H1 (cell line): ENCODE data around the gene DNM1L. TPM values are rescaled to one million over a fixed set of nuclear protein-coding genes. Genes with fewer than 3 reads are reported as not detected.

Experiments used
- CTCF ChIA-PET: fragments of 300-600 bp; sonication (Branson Sonifier 250); formaldehyde crosslinking; loops from one replicate; lab custom pipeline; 2021; ENCODE audit not compliant: partially characterized antibody; lab: Charles Lee
- POLR2A ChIA-PET: fragments of 300-600 bp; sonication (Branson Sonifier 250); formaldehyde crosslinking; loops from one replicate; lab custom pipeline; 2021; ENCODE audit warnings: inconsistent platforms; ENCODE audit not compliant: partially characterized antibody; lab: Charles Lee
- DNase-seq, 2 experiments: peaks; one replicate each; pipeline versions ENCODE4 v3.0.0 to v3.0.0-alpha.2; 2010 to 2022; ENCODE audit warnings: low spot score in 2 of 2, low read depth in 1 of 2, mixed read lengths in 1 of 2
- FAIRE-seq: peaks from 2 replicates; lab custom pipeline; 2011; peaks lifted over from hg19 to GRCh38; lab: Jason Lieb, UNC
- H2AFZ ChIP-seq: 2 replicates; pipeline ENCODE4 v1.8.1; 2012; ENCODE audit warnings: low read length, inconsistent platforms
- H2AK5ac ChIP-seq: 2 replicates; pipeline ENCODE4 v1.6.1; 2013; ENCODE audit warnings: low read depth, low read length
- H2BK120ac ChIP-seq: replicated peaks from 2 replicates; pipeline ENCODE3; 2013; ENCODE audit warnings: low read depth, low read length, inconsistent platforms
- H2BK12ac ChIP-seq: 2 replicates; pipeline ENCODE4 v1.6.1; 2013; ENCODE audit warnings: low read depth, low read length
- H2BK15ac ChIP-seq: 2 replicates; pipeline ENCODE4 v1.6.1; 2013; ENCODE audit warnings: low read length
- H2BK20ac ChIP-seq: 2 replicates; pipeline ENCODE4 v1.6.1; 2013; ENCODE audit warnings: low read length
- H2BK5ac ChIP-seq: 2 replicates; pipeline ENCODE4 v1.6.1; 2013; ENCODE audit warnings: low read depth, low read length
- H3K14ac ChIP-seq: 2 replicates; pipeline ENCODE4 v1.6.1; 2013; ENCODE audit warnings: inconsistent platforms; ENCODE audit not compliant: insufficient read length
- H3K18ac ChIP-seq: 2 replicates; pipeline ENCODE4 v1.6.1; 2013; ENCODE audit warnings: low read length; ENCODE audit errors: extremely low read depth
- H3K23ac ChIP-seq: 2 replicates; pipeline ENCODE4 v1.6.1; 2013; ENCODE audit warnings: inconsistent platforms; ENCODE audit not compliant: insufficient read length
- H3K23me2 ChIP-seq: 2 replicates; pipeline ENCODE4 v1.6.1; 2013; ENCODE audit warnings: low read depth, low read length
- H3K27ac ChIP-seq: 2 replicates; pipeline ENCODE4 v1.6.1; 2011; ENCODE audit warnings: low read depth, low read length, inconsistent platforms
- H3K27me3 ChIP-seq, 4 experiments: replicated peaks in 1 of 4; 1 replicate in 1 of 4; 2 replicates in 3 of 4; pipeline versions ENCODE4 v1.6.1 to v1.8.1; 2011 to 2013; ENCODE audit warnings: low read length in 3 of 4, mild to moderate bottlenecking in 3 of 4, inconsistent platforms in 2 of 4, mixed read lengths in 2 of 4, moderate library complexity in 1 of 4; ENCODE audit not compliant: control insufficient read depth in 3 of 4, insufficient read depth in 3 of 4; ENCODE audit errors: extremely low read depth in 1 of 4
- H3K36me3 ChIP-seq, 4 experiments: 2 replicates each; pipeline versions ENCODE4 v1.6.1 to v1.8.1; 2011 to 2013; ENCODE audit warnings: mild to moderate bottlenecking in 4 of 4, low read length in 3 of 4, moderate library complexity in 2 of 4, control low read depth in 1 of 4, inconsistent platforms in 1 of 4; ENCODE audit not compliant: insufficient read depth in 4 of 4, control insufficient read depth in 2 of 4
- H3K4ac ChIP-seq: replicated peaks from 2 replicates; pipeline ENCODE3; 2013; ENCODE audit warnings: low read length, low read depth, mixed read lengths, inconsistent platforms; ENCODE audit not compliant: insufficient read length
- H3K4me1 ChIP-seq, 4 experiments: replicated peaks in 1 of 4; 1 replicate in 1 of 4; 2 replicates in 3 of 4; pipeline versions ENCODE4 v1.6.1 to v1.8.1; 2011 to 2013; ENCODE audit warnings: low read length in 3 of 4, inconsistent platforms in 2 of 4, mixed read lengths in 1 of 4; ENCODE audit not compliant: insufficient read depth in 4 of 4, control insufficient read depth in 3 of 4
- H3K4me2 ChIP-seq, 2 experiments: 2 replicates each; pipeline versions ENCODE4 v1.6.1 to v1.8.1; 2011 to 2013; ENCODE audit warnings: low read depth in 2 of 2, low read length in 2 of 2, control low read depth in 1 of 2, inconsistent platforms in 1 of 2, mild to moderate bottlenecking in 1 of 2; ENCODE audit not compliant: insufficient read depth in 1 of 2
- H3K4me3 ChIP-seq, 4 experiments: fragments of 200-600, 300-600 bp in 1 of 4; sonication (generic), shearing (Covaris generic), sonication (Bioruptor Twin) in 1 of 4; 2 replicates each; pipeline versions ENCODE4 v1.5.1 to v1.8.1; 2011 to 2016; ENCODE audit warnings: low read length in 4 of 4, low read depth in 3 of 4, control low read depth in 2 of 4, inconsistent platforms in 2 of 4, mild to moderate bottlenecking in 2 of 4, mixed read lengths in 1 of 4, moderate library complexity in 1 of 4; ENCODE audit not compliant: insufficient read depth in 2 of 4; ENCODE audit errors: extremely low read depth in 1 of 4
- H3K56ac ChIP-seq: replicated peaks from 2 replicates; pipeline ENCODE3; 2013; ENCODE audit warnings: low read depth, mild to moderate bottlenecking, mixed read lengths, low read length, inconsistent platforms; ENCODE audit not compliant: insufficient read length
- H3K79me1 ChIP-seq: 2 replicates; pipeline ENCODE4 v1.6.1; 2013; ENCODE audit warnings: low read depth, low read length, control low read depth
- H3K79me2 ChIP-seq, 2 experiments: 2 replicates each; pipeline versions ENCODE4 v1.6.1 to v1.8.1; 2012 to 2013; ENCODE audit warnings: low read length in 2 of 2, mild to moderate bottlenecking in 2 of 2, inconsistent platforms in 1 of 2; ENCODE audit not compliant: insufficient read depth in 2 of 2, control insufficient read depth in 1 of 2
- H3K9ac ChIP-seq, 4 experiments: replicated peaks in 1 of 4; 1 replicate in 1 of 4; 2 replicates in 3 of 4; pipeline versions ENCODE4 v1.6.1 to v1.8.1; 2011 to 2013; ENCODE audit warnings: low read depth in 3 of 4, low read length in 3 of 4, control low read depth in 2 of 4, mild to moderate bottlenecking in 2 of 4, moderate library complexity in 2 of 4, inconsistent platforms in 1 of 4; ENCODE audit errors: extremely low read depth in 1 of 4
- H3K9me3 ChIP-seq, 2 experiments: 2 replicates each; pipeline versions ENCODE4 v1.6.1 to v1.8.1; 2012 to 2013; ENCODE audit warnings: mild to moderate bottlenecking in 2 of 2, moderate library complexity in 2 of 2, control low read depth in 1 of 2, inconsistent platforms in 1 of 2, low read depth in 1 of 2, low read length in 1 of 2, mixed read lengths in 1 of 2; ENCODE audit not compliant: insufficient read depth in 2 of 2
- H4K20me1 ChIP-seq, 2 experiments: replicated peaks in 1 of 2; 2 replicates each; pipeline versions ENCODE3 to v1.8.1; 2011 to 2013; ENCODE audit warnings: inconsistent platforms in 2 of 2, low read length in 2 of 2, mild to moderate bottlenecking in 1 of 2; ENCODE audit not compliant: insufficient read depth in 2 of 2, control insufficient read depth in 1 of 2
- H4K5ac ChIP-seq: 2 replicates; pipeline ENCODE4 v1.6.1; 2013; ENCODE audit warnings: low read length, low read depth, mixed read lengths, inconsistent platforms; ENCODE audit not compliant: insufficient read length
- H4K8ac ChIP-seq: 2 replicates; pipeline ENCODE4 v1.8.0; 2013; ENCODE audit warnings: mild to moderate bottlenecking, moderate library complexity, low read length, inconsistent platforms; ENCODE audit not compliant: insufficient read depth; ENCODE audit errors: extremely low read depth
- H4K91ac ChIP-seq: replicated peaks from 2 replicates; pipeline ENCODE3; 2013; ENCODE audit warnings: low read length, mixed read lengths, inconsistent platforms; ENCODE audit not compliant: insufficient read length
- ASH2L ChIP-seq: fragments of 200-600, 300-600 bp; sonication (generic); IDR thresholded peaks from one replicate; pipeline ENCODE4 v1.7.1; 2017; ENCODE audit warnings: low read length
- BACH1 ChIP-seq: IDR thresholded peaks from 2 replicates; pipeline ENCODE4 v1.6.1; 2012; ENCODE audit warnings: low read length, improper control_type of control experiment
- EZH2 ChIP-seq: fragments of 200-600 bp; sonication (generic); IDR thresholded peaks from 2 replicates; pipeline ENCODE4 v1.7.1; 2012; ENCODE audit warnings: low read depth, mild to moderate bottlenecking, moderate library complexity, low read length, inconsistent platforms; ENCODE audit not compliant: severe bottlenecking
- KDM4A ChIP-seq: IDR thresholded peaks from one replicate; pipeline ENCODE4 v1.7.1; 2012; ENCODE audit warnings: low read depth, mild to moderate bottlenecking, moderate library complexity, low read length, inconsistent platforms; ENCODE audit not compliant: severe bottlenecking
- NANOG ChIP-seq: IDR thresholded peaks from 2 replicates; pipeline ENCODE4 v1.6.1; 2011; ENCODE audit warnings: low read length, low read depth, mild to moderate bottlenecking, inconsistent platforms; ENCODE audit not compliant: insufficient read depth, poor library complexity, severe bottlenecking
- NRF1 ChIP-seq: IDR thresholded peaks from 2 replicates; pipeline ENCODE4 v1.6.1; 2011; ENCODE audit warnings: mild to moderate bottlenecking, low read depth, low read length, improper control_type of control experiment
- RAD21 ChIP-seq, 2 experiments: IDR thresholded peaks in 1 of 2; conservative IDR thresholded peaks in 1 of 2; 2 replicates each; pipeline ENCODE4 v1.6.1; 2011; ENCODE audit warnings: low read depth in 2 of 2, low read length in 2 of 2, improper control_type of control experiment in 1 of 2, inconsistent platforms in 1 of 2, mild to moderate bottlenecking in 1 of 2, moderate library complexity in 1 of 2
- RBBP5 ChIP-seq: IDR thresholded peaks from 2 replicates; pipeline ENCODE4 v1.7.1; 2012; ENCODE audit warnings: low read depth, mild to moderate bottlenecking, inconsistent platforms, low read length, moderate library complexity, borderline replicate concordance
- SAP30 ChIP-seq: fragments of 300-600 bp; sonication (generic); IDR thresholded peaks from 2 replicates; pipeline ENCODE4 v1.7.1; 2012; ENCODE audit warnings: low read length, moderate library complexity, mild to moderate bottlenecking, inconsistent platforms; ENCODE audit not compliant: insufficient read depth, insufficient replicate concordance
- SP2 ChIP-seq: IDR thresholded peaks from 2 replicates; pipeline ENCODE4 v1.6.1; 2012; ENCODE audit warnings: mild to moderate bottlenecking, low read length, inconsistent platforms
- SRF ChIP-seq: IDR thresholded peaks from 2 replicates; pipeline ENCODE4 v1.6.1; 2011; ENCODE audit warnings: mild to moderate bottlenecking, low read depth, low read length, moderate library complexity
- SUZ12 ChIP-seq: fragments of 200-600 bp; sonication (generic); IDR thresholded peaks from 2 replicates; pipeline ENCODE4 v1.6.1; 2012; ENCODE audit warnings: mild to moderate bottlenecking, inconsistent platforms, low read length, moderate library complexity, mixed read lengths
- TAF7 ChIP-seq: optimal IDR thresholded peaks from 2 replicates; pipeline ENCODE3; 2011; ENCODE audit warnings: low read depth, mild to moderate bottlenecking, inconsistent platforms, low read length, moderate library complexity, borderline replicate concordance
- TBP ChIP-seq: IDR thresholded peaks from 2 replicates; pipeline ENCODE4 v1.6.1; 2011; ENCODE audit warnings: low read depth, low read length, improper control_type of control experiment
- WGBS, 2 experiments: shearing (Covaris generic) in 1 of 2; methylation state at CpG; one replicate each; pipeline versions ENCODE4 v1.1.6 to v1.1.7; 2013 to 2015; ENCODE audit warnings: low lambda C conversion rate in 2 of 2, mixed read lengths in 2 of 2, inconsistent platforms in 1 of 2, low coverage in 1 of 2, missing lambda C conversion rate in 1 of 2; ENCODE audit not compliant: insufficient replicate concordance in 2 of 2, insufficient coverage in 1 of 2, insufficient read length in 1 of 2; ENCODE audit errors: extremely low coverage in 1 of 2, missing lambda C conversion rate in 1 of 2; 5-methylcytosine and 5-hydroxymethylcytosine counted together
- polyA plus RNA-seq, 7 experiments: library from polyadenylated mRNA; depleted of rRNA in 3 of 7; stranded (reverse) in 5 of 7; unstranded in 2 of 7; fragments of >200 nt in 5 of 7; fragments of 200-250 nt in 2 of 7; gene quantifications; 1 replicate in 5 of 7; 2 replicates in 1 of 7; 4 replicates in 1 of 7; pipeline versions ENCODE4 v1.2.1 to v1.2.3, GENCODE V29; 2011 to 2013; ENCODE audit warnings: missing spikeins in 2 of 7, mixed read lengths in 2 of 7
- total RNA-seq: library from RNA; stranded (reverse); fragmentation: NEBNext Ultra II Directional; extraction: Animal tissue kit (Norgen Biotek cat#: 25700); gene quantifications from 2 replicates; pipeline ENCODE4 v1.2.1, GENCODE V29; 2021

The DNM1L gene
- total and polyA plus RNA-seq, 2 of the 8 experiments (the other 6 are each of a cell fraction or from before 2014, with no cell fraction given), result 23.7 to 93.9 TPM

GRCh38 chr12:32692358-32692757, 13.3 kb downstream of the DNM1L start:
- no peaks in the 10 kb centered on the region for H3K79me1 ChIP-seq
- H3K4me2 ChIP-seq, result no peak overlapping the region
- H2BK12ac ChIP-seq, result no peak overlapping the region
- no peak overlapping the region for H2BK120ac ChIP-seq
- no peak overlapping the region for H3K18ac ChIP-seq
- H2AFZ ChIP-seq, result no peak overlapping the region
- H4K8ac ChIP-seq, result no peak overlapping the region
- no peak overlapping the region for H3K23ac ChIP-seq
- H2BK20ac ChIP-seq, result no peak overlapping the region
- H2BK15ac ChIP-seq, result no peak overlapping the region
- no peak overlapping the region for H3K4me3 ChIP-seq
- H3K23me2 ChIP-seq, result no peaks in the 10 kb centered on the region
- H3K4ac ChIP-seq, result no peak overlapping the region
- no peak overlapping the region for H2AK5ac ChIP-seq
- H3K9ac ChIP-seq, result no peak overlapping the region
- H3K27me3 ChIP-seq, result no peaks in the 10 kb centered on the region
- no peak overlapping the region for H3K27ac ChIP-seq
- ChIA-PET CTCF (interaction anchor here (0.7 kb wide), 1 partner anchor 328 kb away, joined by 5 read pairs; no protein-coding TSS in a partner anchor), POLR2A (no interaction called here)
- H3K14ac ChIP-seq, result no peak overlapping the region
- FAIRE-seq, result no peak
- peaks cover 0 to 5% (median 1%) of the 10 kb centered on the region in 4 experiments; a peak in 2 of 7 replicates for H3K4me1 ChIP-seq
- H3K79me2 ChIP-seq, result peaks cover 3 to 97% of the 10 kb centered on the region in 2 experiments; a peak in 3 of 4 replicates
- no peak overlapping the region for H4K91ac ChIP-seq
- no peaks in the 10 kb centered on the region for H3K9me3 ChIP-seq
- no peak overlapping the region for H4K5ac ChIP-seq
- DNase-seq, result no peak
- no peak overlapping the region for H2BK5ac ChIP-seq
- peaks cover 0 to 1% of the 10 kb centered on the region in 2 experiments for H4K20me1 ChIP-seq
- H3K56ac ChIP-seq, result no peak overlapping the region
- H3K36me3 ChIP-seq, result peaks cover 0 to 2% (median 0%) of the 10 kb centered on the region in 4 experiments; a peak in 1 of 8 replicates
- WGBS, 2 experiments, result 88% methylated on average over 1 of the region's 1 CpG; no CpG with 5 or more reads in 1 of the 2 experiments
- TF ChIP-seq KDM4A, result no peak
- TF ChIP-seq TAF7, result no peak
- TF ChIP-seq TBP, result no peak
- TF ChIP-seq EZH2, result no peak
- no peak for TF ChIP-seq BACH1
- no peak for TF ChIP-seq NANOG
- TF ChIP-seq RAD21 (IDR thresholded peaks at IDR 0.05 in 1 of 2, conservative IDR thresholded peaks at IDR 0.05 in 1 of 2; ENCODE audit: low read depth in 2 of 2, low read length in 2 of 2), result no peak
- no peak for TF ChIP-seq SRF
- TF ChIP-seq RBBP5, result no peak
- TF ChIP-seq NRF1, result no peak
- no peak for TF ChIP-seq SP2
- TF ChIP-seq SUZ12, result no peak
- no peak for TF ChIP-seq SAP30
- no peak for TF ChIP-seq ASH2L
